CD4-positive, alpha-beta T cell (primary cell): ENCODE data around the gene FAAH. TPM values are rescaled to one million over a fixed set of nuclear protein-coding genes. Genes with fewer than 3 reads are reported as not detected.

ENCODE experiments used
- ATAC-seq: fragments of 200-7000 bp; cut with Tn5 transposase; one replicate; pipeline ENCODE4 v1.10.0; 2022; ENCODE audit warnings: mild to moderate bottlenecking; ENCODE audit not compliant: poor library complexity
- CTCF ChIA-PET: fragments of 350-600 bp; sonication (Branson Sonifier 250); formaldehyde crosslinking; loops from one replicate; lab custom pipeline; 2021; ENCODE audit warnings: antibody characterized with exemption, inconsistent platforms; lab: Charles Lee
- POLR2A ChIA-PET: fragments of 350-600 bp; sonication (Branson Sonifier 250); formaldehyde crosslinking; loops from one replicate; lab custom pipeline; 2021; ENCODE audit warnings: antibody characterized with exemption, inconsistent platforms; lab: Charles Lee
- DNase-seq, 14 experiments: peaks; one replicate each; pipeline ENCODE4 v3.0.0-alpha.2; 2013 to 2020; ENCODE audit warnings: mixed read lengths in 2 of 14
- H3K27ac ChIP-seq, 2 donors: one replicate each; pipeline versions ENCODE4 v1.5.1 to v1.7.0; 2013; ENCODE audit warnings: low read length in 2 of 2, low read depth in 1 of 2, mild to moderate bottlenecking in 1 of 2
- H3K27me3 ChIP-seq, 2 experiments: 1 replicate in 1 of 2; 2 replicates in 1 of 2; pipeline versions ENCODE4 v1.6.1 to v1.7.0; 2013; ENCODE audit warnings: low read length in 2 of 2, control low read depth in 1 of 2, mild to moderate bottlenecking in 1 of 2, moderate library complexity in 1 of 2; ENCODE audit not compliant: insufficient read depth in 2 of 2, control insufficient read depth in 1 of 2
- H3K36me3 ChIP-seq: one replicate; pipeline ENCODE4 v1.6.1; 2013; ENCODE audit warnings: low read length, control low read depth; ENCODE audit not compliant: insufficient read depth
- H3K4me1 ChIP-seq: one replicate; pipeline ENCODE4 v1.6.1; 2013; ENCODE audit warnings: low read length, control low read depth; ENCODE audit not compliant: insufficient read depth
- H3K4me3 ChIP-seq: one replicate; pipeline ENCODE4 v1.5.1; 2013; ENCODE audit warnings: mild to moderate bottlenecking, low read length, moderate library complexity
- H3K9me3 ChIP-seq, 2 experiments: 1 replicate in 1 of 2; 2 replicates in 1 of 2; pipeline versions ENCODE4 v1.6.1 to v1.7.0; 2013; ENCODE audit warnings: low read length in 2 of 2, mild to moderate bottlenecking in 2 of 2, control low read depth in 1 of 2, moderate library complexity in 1 of 2; ENCODE audit not compliant: control insufficient read depth in 1 of 2, insufficient read depth in 1 of 2
- H3K27ac Mint-ChIP-seq: one replicate; pipeline ENCODE4 v1.8.0; 2020; ENCODE audit warnings: mixed read lengths
- H3K27me3 Mint-ChIP-seq: one replicate; pipeline ENCODE4 v1.8.0; 2021; ENCODE audit warnings: mixed read lengths
- H3K36me3 Mint-ChIP-seq: one replicate; pipeline ENCODE4 v1.8.0; 2021; ENCODE audit warnings: low read depth, mixed read lengths
- H3K4me1 Mint-ChIP-seq: one replicate; pipeline ENCODE4 v1.8.0; 2021; ENCODE audit warnings: low read depth, mixed read lengths
- H3K4me3 Mint-ChIP-seq: one replicate; pipeline ENCODE4 v1.8.0; 2020; ENCODE audit warnings: mild to moderate bottlenecking, mixed read lengths
- H3K9me3 Mint-ChIP-seq: one replicate; pipeline ENCODE4 v1.8.0; 2020; ENCODE audit warnings: mixed read lengths
- CTCF ChIP-seq: fragments of 200-600 bp; IDR thresholded peaks from one replicate; pipeline ENCODE4 v1.8.0; 2022; ENCODE audit warnings: antibody characterized with exemption, mild to moderate bottlenecking
- intact Hi-C, 2 experiments: fragments of 100-400 bp; cut with DNase I in 1 of 2; cut with micrococcal nuclease in 1 of 2; formaldehyde crosslinking; loops; one replicate each; pipeline versions ENCODE4 v1.15.1 to v1.9.0; 2023 to 2025; cut with DNase I, micrococcal nuclease
- total RNA-seq, 174 experiments: library from RNA in 2 of 174; stranded (reverse) in 2 of 174; gene quantifications; one replicate each; pipeline ENCODE4 v1.2.3 and lab custom pipeline; 2021 to 2026

The FAAH gene
- total RNA-seq, 2 experiments from 2014 or later: 11.7 to 15.0 TPM

DNA sequence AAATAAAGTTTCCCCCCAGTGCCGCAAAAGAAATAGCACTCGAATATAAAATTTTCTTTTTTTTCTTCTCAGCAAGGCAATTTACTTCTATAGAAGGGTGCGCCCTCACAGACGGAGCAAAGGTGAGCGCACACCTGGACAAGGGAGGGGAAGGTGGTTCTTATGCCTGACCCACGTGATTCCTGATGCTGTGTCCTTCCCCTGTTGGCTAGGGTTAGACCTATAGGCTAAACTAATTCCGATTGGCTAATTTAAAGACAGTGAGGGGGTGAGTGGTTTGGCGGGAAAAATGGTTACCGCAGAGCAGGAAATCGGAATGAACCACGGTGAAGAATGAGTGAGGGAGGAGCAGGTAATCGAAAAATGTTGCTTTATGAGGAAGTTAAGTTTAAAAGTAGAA, 607 bp upstream of the FAAH start:
- Mint-ChIP-seq H3K27ac (peak overlapping the region; percentile 51), H3K4me3 (peak overlapping the region; percentile 88), H3K36me3 (peaks cover 10% of the 10 kb centered on the region), H3K9me3 (peaks cover 4% of the 10 kb centered on the region), H3K4me1 (peaks cover 25% of the 10 kb centered on the region), H3K27me3 (peaks cover 10% of the 10 kb centered on the region)
- Histone ChIP-seq H3K4me3 (peak overlapping the region; percentile 62), H3K36me3 (no peaks in the 10 kb centered on the region), H3K27me3 (peaks cover 0 to 3% of the 10 kb centered on the region in 2 experiments), H3K27ac (no peak overlapping the region), H3K4me1 (peaks cover 7% of the 10 kb centered on the region), H3K9me3 (peaks cover 0 to 25% of the 10 kb centered on the region in 2 experiments)
- DNase-seq (no peak), ATAC-seq (no peak)
- CTCF ChIA-PET: no interaction called here
- intact Hi-C loops: no loop called here
- POLR2A ChIA-PET: no interaction called here
- TF ChIP-seq CTCF: no peak

DNA sequence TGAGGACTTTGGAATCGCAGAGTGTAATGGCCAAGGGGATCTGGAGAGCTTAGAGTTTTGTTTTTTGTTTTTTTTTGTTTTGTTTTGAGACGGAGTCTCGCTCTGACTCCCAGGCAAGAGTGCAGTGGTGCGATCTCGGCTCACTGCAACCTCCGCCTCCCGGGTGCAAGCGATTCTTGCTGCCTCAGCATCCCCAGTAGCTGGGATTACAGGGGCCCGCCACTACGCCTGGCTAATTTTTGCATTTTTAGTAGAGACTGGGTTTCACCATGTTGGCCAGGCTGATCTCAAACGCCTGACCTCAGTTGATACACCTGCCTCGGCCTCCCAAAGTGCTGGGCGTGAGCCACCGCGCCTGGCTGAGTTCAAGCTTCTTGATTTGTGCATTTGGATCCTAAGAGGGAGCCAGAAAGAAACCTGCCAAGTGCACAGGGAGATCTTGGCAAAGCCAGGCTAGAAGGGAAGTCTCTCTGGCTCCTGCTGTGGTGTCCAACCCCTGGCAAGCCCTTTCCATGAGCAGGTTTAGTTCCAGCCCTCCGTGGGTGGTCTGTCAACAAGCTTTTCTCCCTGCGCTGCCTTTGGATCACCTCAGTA, 852 bp downstream of the FAAH start:
- Histone ChIP-seq H3K4me3 (peak overlapping the region; percentile 62), H3K27ac (no peak overlapping the region), H3K27me3 (peaks cover 0 to 3% of the 10 kb centered on the region in 2 experiments), H3K36me3 (no peaks in the 10 kb centered on the region), H3K9me3 (peaks cover 0 to 25% of the 10 kb centered on the region in 2 experiments), H3K4me1 (peaks cover 7% of the 10 kb centered on the region)
- DNase-seq (no peak), ATAC-seq (no peak)
- peaks cover 4% of the 10 kb centered on the region for H3K9me3 Mint-ChIP-seq
- TF ChIP-seq CTCF: no peak
- ChIA-PET POLR2A (interaction anchor here (1.1 kb wide), 1 partner anchor 209 kb away, joined by 3 read pairs; the partner anchor contains the start of gene MKNK1), CTCF (no interaction called here)
- intact Hi-C loops: loop anchor here in 1 of 2 experiments (2.0 kb wide), 1 partner anchor 48 kb away; no protein-coding TSS in a partner anchor
- H3K27me3 Mint-ChIP-seq: peaks cover 10% of the 10 kb centered on the region
- H3K4me3 Mint-ChIP-seq: peak overlapping the region; percentile 85
- peaks cover 10% of the 10 kb centered on the region for H3K36me3 Mint-ChIP-seq
- H3K4me1 Mint-ChIP-seq: peaks cover 28% of the 10 kb centered on the region
- H3K27ac Mint-ChIP-seq: peak overlapping the region; percentile 32

GRCh38 chr1:46396441-46397398, 2.6 kb downstream of the FAAH start:
- no peak overlapping the region for H3K4me3 Mint-ChIP-seq
- peaks cover 0 to 3% of the 10 kb centered on the region in 2 experiments for H3K27me3 ChIP-seq
- peaks cover 37% of the 10 kb centered on the region for H3K4me1 Mint-ChIP-seq
- no peak overlapping the region for H3K27ac ChIP-seq
- peaks cover 4% of the 10 kb centered on the region for H3K9me3 Mint-ChIP-seq
- no peak for TF ChIP-seq CTCF
- H3K4me3 ChIP-seq: no peak overlapping the region
- POLR2A ChIA-PET: no interaction called here
- H3K27ac Mint-ChIP-seq: no peak overlapping the region
- peaks cover 10% of the 10 kb centered on the region for H3K27me3 Mint-ChIP-seq
- peaks cover 7% of the 10 kb centered on the region for H3K4me1 ChIP-seq
- intact Hi-C loops: no loop called here
- CTCF ChIA-PET: no interaction called here
- peaks cover 10% of the 10 kb centered on the region for H3K36me3 Mint-ChIP-seq
- DNase-seq (no peak), ATAC-seq (no peak)
- peaks cover 0 to 25% of the 10 kb centered on the region in 2 experiments for H3K9me3 ChIP-seq
- H3K36me3 ChIP-seq: no peaks in the 10 kb centered on the region
